HG03565 (cell line): Measurements from ENCODE around the gene TPSD1.
"Not testable (repeated sequence)": the region's sequence is repeated elsewhere in the genome, so short reads cannot be mapped to it uniquely, and the experiment has no call there.

Experiments
- ATAC-seq: cut with Tn5 transposase; IDR thresholded peaks from one replicate; pipeline ENCODE4 v1.9.1; 2021; ENCODE audit warnings: mild to moderate bottlenecking, moderate library complexity; ENCODE audit not compliant: unreplicated experiment

Gene TPSD1

DNA sequence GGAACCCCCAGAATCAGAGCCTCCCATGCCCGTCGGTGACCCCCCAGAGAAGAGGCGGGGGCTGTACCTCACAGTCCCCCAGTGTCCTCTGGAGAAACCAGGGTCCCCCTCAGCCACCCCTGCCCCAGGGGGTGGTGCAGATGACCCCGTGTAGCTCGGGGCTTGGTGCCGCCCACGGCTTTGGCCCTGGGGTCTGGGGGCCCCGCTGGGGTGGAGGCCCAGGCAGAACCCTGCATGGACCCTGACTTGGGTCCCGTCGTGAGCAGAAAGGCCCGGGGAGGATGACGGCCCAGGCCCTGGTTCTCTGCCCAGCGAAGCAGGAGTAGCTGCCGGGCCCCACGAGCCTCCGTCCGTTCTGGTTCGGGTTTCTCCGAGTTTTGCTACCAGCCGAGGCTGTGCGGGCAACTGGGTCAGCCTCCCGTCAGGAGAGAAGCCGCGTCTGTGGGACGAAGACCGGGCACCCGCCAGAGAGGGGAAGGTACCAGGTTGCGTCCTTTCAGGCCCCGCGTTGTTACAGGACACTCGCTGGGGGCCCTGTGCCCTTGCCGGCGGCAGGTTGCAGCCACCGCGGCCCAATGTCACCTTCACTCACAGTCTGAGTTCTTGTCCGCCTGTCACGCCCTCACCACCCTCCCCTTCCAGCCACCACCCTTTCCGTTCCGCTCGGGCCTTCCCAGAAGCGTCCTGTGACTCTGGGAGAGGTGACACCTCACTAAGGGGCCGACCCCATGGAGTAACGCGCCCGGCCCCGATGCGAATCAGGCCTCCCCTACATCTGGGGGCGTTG lies 34.8 kb upstream of the TPSD1 start:
- no peak for ATAC-seq

DNA sequence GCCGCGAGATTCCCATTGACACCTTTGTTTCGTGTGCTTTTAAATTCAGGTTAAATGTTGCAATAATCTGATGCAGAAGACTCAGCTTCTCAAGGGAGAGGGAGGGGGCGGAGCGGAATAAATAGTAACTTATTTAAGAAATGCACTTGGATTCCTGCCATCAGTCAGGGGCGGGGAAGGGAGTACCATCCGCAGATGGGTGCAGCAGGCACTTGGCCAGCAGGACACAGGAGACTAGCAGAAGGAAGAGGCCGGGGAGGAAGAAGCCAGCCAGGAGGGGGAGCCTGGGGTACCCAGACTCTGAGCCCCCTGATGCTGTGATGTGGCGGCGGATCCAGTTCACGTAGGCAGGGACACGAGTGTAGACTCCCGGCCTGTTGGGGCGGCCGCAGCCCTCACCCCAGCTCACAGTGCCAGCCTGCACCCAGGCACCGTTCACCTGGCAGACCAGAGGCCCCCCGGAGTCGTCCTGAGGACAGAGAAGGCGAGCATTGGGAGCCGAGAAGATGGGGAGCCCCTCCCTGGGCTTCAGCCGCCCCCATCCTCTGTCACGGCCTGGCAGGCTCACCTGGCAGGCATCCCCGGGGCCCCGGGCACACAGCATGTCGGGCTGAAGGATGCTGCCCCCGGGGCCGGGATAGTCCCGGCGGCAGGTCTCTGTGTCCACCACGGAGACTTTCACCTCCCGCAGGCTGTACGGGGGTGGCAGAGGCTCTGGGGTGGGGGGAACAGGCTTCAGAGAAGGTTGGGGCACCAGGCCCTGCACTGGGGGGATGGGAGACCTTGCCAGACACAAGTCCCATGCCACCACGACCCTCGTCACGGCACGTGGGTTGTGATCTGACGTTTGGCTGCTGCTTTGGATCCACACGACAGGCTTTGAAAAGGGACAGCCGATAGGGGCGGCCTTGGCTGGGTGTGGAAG lies 34.0 kb upstream of the TPSD1 start:
- no peak for ATAC-seq

DNA sequence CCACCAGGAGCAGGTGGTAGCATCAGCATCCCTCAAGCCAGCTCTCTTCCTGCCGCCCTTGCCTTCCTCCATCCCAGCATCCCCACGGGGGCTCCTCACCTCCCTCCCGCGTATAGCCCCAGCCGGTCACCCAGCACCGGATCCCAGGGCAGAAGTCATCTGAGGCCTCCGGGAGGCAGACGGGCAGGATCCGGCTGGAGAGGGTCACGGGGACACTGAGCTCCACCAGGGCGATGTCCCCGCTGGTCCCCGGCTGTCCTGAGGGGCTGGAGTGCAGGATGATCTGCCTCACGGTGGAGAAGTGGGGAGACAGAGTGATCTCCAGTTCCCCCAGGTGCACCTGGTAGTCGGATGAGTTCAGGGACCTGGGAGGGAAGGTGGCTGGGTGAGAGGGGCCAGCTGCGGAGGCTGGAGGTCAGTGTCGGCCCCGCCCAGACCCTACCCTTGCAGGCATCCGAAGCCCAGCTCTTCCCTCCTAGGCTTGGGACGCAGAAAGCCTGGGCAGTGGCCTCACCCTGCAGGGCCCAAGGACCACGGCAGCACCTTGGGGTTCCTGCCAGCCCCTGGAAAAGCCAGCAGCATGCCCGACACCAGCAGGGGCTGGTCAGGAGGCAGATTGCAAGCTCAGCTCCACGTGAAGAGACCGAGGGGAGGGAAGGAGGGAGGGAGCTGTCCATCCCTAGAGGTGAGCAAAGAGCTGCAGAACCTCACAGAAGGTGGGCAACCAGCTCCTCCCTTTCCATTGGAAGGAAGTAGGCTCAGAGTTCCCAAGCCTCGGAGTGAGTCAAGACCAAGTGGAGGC lies 33.1 kb upstream of the TPSD1 start:
- ATAC-seq: no peak

GRCh38 chr16:1223355-1224214 lies 32.3 kb upstream of the TPSD1 start:
- ATAC-seq: no peak

DNA sequence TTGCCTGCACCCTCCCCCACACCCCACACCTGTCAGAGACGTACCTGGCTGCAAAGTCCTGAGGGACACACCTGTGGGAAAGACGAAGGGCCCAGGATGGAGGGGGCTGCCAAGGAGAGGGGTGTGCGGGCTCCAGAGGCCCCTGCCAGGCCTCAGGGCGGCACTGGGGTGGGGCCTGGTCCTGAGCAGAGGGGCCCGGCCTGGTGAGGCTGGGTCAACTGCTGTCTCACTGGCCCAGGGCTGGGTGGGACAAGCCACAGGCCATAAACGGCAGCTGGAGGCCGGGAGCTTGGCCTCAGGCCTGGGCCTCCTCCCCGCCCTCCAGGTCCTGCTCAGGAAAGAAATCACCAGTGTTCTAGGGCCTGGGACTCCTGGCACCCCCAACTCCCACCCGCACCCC lies 31.3 kb upstream of the TPSD1 start:
- no peak for ATAC-seq

DNA sequence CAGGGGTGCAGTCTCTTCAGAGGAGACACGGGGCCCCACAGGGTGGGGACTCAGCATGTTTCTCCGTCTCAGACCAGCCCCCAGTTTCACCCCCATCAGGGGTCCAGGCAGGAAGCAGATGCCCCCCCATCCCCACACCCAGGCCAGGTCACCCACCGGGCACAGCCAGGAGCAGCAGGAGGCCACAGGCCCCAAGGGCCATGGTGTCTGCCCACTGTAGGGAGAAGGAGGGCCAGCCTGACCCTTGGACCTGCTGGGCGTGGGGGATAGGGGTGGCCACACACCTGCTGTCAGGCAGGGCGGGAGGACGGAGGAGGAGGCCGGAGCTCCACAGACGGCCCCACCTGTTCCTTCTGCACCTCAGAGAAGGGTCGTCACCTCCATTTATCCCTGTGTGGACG lies 30.8 kb upstream of the TPSD1 start, which contains the start of gene TPSG1:
TPSG1 (minus strand) TSS at position 218 of the 401 bp plus-strand sequence; CDS start at position 202, 16 bp downstream.
- no peak for ATAC-seq

GRCh38 chr16:1225728-1226311 lies 30.0 kb upstream of the TPSD1 start:
- ATAC-seq: not testable (repeated sequence)

GRCh38 chr16:1226692-1227091 lies 29.2 kb upstream of the TPSD1 start:
- ATAC-seq: not testable (repeated sequence)

- ATAC-seq: not testable (repeated sequence)
Measured at GRCh38 chr16:1228227-1228626, 27.6 kb upstream of the TPSD1 start.

DNA sequence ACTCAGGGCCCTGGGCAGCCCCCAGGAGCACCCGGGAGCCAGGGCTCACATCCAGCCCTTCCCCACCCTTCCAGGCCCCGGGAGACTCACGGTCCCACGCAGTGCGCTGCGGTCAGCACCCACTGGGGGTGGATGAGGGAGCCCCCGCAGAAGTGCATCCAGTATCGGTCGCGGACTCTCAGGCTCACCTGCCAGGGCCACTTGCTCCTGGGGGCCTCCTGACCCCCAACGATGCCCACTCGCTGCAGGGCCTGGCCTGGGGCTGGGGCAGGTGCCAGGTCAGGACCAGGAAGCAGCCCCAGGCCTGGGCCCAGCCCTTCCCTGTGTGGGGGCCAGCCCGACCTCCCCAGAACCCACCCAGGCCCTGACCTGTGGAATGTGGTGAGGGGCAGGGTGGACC lies 26.4 kb upstream of the TPSD1 start:
- ATAC-seq: not testable (repeated sequence)

GRCh38 chr16:1230084-1230470 lies 25.8 kb upstream of the TPSD1 start, which contains the start of gene TPSB2:
TPSB2 (minus strand) TSS chr16:1230184; CDS start chr16:1229951, 233 bp downstream.
- ATAC-seq: not testable (repeated sequence)

- ATAC-seq: not testable (repeated sequence)
Measured at GRCh38 chr16:1230471-1231212, 25.2 kb upstream of the TPSD1 start.

DNA sequence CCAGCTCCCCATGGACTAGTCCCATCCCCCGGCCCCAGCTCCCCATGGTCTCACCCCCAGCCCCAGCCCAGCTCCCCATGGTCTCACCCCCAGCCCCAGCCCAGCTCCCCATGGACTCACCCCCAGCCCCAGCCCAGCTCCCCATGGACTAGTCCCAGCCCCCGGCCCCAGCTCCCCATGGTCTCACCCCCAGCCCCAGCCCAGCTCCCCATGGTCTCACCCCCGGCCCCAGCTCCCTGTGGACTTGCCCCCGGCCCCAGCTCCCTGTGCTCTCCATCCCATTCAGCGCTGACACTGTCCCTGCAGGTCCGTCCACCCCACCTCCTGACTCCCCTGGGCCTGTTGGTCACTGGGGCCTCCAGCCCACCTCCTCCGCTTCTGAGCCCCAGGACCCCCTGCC lies 24.6 kb upstream of the TPSD1 start:
- ATAC-seq: not testable (repeated sequence)

DNA sequence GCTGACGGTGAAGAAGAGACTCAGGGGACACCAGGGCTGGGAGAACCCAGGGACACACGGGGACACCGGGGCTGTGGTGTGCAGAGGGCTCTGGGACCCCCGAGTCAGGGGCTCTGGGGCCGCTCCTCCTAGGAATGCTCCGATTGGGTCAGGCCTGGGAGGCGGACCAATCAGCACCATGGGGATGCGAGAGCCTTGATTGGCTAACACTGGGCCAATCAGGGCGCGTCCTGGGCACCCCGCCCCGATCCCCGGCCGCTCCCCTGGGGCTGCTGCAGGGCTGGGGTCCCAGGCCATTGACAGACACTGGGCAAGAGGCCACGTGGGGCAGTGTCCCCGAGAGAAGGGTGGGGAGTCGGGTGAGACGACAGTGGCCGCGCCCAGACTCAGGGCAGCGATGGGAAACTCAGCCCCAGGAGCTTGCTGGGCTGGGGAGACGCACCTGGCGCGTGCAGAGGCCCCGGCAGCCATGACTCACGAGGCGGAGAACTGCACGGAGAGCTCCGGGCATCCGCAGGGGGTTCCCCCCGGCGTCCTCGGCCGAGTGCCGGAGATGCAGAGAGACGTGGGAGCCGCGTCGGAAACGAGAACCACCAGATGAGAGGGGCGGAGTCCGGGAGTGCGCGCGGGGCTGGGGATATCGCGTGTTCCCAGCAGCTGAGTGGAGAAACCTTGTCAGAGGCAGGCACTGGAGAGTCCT lies 23.7 kb upstream of the TPSD1 start:
- not testable (repeated sequence) for ATAC-seq

- not testable (repeated sequence) for ATAC-seq
Measured at GRCh38 chr16:1236659-1237058, 19.2 kb upstream of the TPSD1 start.

DNA sequence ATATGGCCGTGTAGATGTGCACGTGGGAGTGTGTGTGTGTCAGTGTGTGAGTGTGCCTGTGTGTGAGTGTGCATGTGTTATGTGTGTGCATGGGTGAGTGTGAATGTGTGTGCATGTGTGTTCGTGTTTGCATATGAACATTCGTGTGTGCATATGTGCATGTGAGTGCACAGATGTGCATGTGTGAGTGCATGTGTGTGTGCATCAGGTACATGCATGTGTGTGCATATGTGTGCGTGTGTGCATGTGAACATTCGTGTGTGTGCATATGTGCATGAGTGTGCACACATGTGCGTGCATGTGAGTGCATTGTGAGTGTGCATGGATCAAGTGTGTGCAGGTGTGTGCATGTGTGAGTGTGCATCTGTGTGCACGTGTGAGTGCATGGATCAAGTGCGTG lies 17.9 kb upstream of the TPSD1 start:
- ATAC-seq: no peak

GRCh38 chr16:1238909-1239308 lies 17.0 kb upstream of the TPSD1 start:
- ATAC-seq: not testable (repeated sequence)

DNA sequence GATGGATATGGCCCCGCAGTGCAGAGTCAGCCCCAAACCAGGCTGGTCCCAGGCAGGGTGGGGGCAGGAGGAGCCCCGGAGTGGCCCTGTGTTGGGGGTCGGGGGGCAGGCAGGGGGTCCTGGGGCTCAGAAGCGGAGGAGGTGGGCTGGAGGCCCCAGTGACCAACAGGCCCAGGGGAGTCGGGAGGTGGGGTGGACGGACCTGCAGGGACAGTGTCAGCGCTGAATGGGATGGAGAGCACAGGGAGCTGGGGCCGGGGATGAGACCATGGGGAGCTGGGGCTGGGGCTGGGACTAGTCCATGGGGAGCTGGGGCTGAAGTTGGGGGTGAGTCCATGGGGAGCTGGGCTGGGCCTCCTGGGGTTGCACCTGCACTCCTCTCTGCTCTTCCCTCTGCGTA lies 16.3 kb upstream of the TPSD1 start:
- not testable (repeated sequence) for ATAC-seq
